ENCODE results near the gene NADSYN1.
"Not testable (repeated sequence)": the region's sequence is repeated elsewhere in the genome, so short reads cannot be mapped to it uniquely, and the experiment has no call there.

Gene NADSYN1

DNA sequence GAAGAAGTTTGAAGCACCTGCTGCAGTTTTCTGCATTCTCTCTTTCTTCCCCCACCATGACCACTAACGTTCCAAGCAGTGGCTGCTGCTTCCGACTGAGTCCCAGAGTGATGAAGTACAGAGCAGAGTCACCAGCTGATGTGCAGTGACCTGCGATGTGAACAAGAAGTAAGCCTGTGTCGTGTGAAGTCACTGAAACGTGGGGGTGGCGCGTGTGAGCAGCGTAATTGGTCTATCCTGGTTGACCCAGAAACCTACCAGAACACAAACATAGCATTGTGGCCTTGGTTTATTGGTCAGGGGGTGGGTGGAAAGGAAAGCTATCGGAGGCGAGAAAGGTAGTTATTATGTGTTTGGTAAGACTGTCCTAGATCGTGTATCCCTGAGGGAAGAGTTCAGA is 77.6 kb downstream of the NADSYN1 start:
- DNase-seq: no peak

DNA sequence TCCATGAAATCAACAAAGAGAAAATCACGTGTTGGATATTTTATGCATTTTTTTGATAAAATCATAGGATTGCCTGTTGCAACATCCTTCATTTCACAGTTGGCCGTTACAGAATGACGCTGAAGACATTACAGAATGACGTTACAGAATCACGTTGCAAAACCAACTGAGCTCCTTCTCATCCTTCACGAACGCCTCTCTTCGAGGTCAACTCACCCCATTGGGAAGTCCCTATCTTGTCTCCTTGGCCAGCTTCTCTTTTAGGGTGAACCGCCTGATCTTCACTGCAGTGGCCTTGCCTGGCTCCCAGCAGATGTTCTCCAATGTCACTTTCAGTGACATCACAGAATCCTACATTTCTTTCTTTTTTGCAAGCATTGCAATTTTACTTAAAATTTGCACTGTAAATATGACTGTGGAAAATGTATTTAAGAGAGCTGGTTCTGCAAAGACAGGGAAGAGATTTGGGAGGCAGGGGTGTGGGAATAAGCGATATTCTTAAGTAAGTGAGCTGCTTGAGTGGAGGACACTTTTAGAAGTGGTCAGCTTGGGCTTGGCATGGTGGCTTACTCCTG is 79.1 kb downstream of the NADSYN1 start:
- no peak for DNase-seq

DNA sequence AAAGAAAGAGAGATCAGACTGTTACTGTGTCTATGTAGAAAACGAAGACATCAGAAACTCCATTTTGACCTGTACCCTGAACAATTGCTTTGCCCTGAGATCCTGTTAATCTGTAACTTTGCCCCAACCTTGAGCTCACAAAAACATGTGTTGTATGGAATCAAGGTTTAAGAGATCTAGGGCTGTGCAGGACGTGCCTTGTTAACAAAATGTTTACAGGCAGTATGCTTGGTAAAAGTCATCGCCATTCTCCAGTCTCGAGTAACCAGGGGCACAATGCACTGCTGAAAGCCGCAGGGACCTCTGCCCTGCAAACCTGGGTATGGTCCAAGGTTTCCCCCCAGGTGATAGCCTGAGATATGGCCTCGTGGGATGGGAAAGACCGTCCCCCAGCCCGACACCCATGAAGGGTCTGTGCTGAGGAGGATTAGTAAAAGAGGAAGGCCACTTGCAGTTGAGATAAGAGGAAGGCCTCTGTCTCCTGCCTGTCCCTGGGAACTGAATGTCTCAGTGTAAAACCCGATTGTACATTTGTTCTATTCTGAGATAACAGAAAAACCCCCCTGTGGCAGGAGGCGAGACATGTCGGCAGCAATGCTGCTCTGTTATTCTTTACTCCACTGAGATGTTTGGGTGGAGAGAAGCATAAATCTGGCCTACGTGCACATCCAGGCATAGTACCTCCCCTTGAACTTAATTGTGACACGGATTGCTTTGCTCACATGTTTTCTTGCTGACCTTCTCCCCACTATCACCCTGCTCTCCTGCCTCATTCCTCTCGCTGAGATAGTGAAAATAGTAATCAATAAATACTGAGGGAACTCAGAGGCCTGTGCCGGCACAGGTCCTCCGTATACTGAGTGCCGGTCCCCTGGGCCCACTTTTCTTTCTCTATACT is 82.0 kb downstream of the NADSYN1 start:
- not testable (repeated sequence) for DNase-seq

DNA sequence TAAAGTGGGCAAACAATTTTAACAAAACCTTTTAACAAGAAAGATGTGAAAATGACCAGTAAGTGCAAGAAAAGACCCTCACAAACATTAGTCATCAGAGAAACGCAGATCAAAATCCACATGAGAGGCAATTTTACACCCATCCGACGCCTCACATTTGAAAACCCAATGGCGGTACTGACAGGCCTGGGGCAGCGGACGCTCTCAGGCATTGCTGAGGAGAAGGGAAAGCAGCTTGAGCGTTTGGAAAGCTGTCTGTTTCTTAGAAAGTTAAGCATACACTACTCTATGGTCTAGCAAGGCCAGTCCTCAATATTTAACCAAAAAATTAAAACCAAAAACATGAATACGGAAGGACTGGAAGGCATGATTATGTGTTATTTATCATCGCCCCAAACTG is 82.8 kb downstream of the NADSYN1 start:
- DNase-seq: no peak

DNA sequence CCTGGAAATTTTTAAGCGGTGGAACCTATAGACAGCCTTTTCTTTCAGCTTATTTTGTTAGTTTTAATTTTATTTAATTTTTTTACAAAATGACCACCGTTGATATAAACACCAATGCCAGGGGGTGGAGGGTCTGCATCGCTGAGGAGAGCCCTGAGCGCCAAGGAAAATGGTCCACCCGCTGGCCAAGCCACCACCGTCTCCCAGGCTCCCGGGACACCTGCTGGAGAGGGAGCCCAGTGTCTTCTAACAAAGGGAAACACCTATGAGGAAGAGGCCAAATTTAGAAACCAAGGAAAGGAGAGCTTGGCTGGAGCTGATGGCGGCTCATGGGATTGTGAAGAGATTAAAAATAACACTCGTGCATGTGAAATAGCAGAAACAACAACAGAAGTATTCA is 84.5 kb downstream of the NADSYN1 start:
- DNase-seq: no peak

DNA sequence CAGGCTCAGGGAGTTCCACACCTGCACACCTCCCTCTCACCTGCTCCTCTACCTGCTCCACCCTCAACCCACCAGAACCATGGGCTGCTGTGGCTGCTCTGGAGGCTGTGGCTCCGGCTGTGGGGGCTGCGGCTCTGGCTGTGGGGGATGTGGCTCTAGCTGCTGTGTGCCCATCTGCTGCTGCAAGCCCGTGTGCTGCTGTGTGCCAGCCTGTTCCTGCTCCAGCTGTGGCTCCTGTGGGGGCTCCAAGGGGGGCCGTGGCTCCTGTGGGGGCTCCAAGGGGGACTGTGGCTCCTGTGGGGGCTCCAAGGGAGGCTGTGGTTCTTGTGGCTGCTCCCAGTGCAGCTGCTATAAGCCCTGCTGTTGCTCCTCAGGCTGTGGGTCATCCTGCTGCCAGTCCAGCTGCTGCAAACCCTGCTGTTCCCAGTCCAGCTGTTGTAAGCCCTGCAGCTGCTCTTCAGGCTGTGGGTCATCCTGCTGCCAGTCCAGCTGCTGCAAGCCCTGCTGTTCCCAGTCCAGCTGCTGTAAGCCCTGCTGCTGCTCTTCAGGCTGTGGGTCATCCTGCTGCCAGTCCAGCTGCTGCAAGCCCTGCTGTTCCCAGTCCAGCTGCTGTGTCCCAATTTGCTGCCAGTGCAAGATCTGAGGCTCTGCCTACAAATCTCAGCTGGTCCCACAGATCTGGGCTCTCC is 85.1 kb downstream of the NADSYN1 start, which contains the start of gene KRTAP5-8:
Gene KRTAP5-8, plus strand, starts transcription at position 49 of the 689 bp plus-strand sequence. Its CDS starts 31 bp downstream, at position 80.
- DNase-seq: not testable (repeated sequence)

DNA sequence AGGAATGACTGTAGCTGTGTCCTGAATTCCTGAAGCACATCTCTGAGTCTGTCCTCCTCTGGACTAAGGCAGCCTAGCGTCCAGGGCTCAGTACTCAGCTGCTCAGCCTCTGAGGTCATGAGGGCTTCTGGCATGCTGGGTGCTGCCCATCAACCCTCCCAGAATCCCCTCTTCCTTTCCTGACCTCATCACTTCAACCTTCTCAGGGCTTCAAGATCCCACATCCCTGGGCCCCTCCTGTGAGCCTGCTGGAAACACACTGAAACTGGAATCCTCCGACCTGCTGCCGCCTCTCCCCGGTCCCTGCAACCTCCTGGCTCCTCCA is 85.6 kb downstream of the NADSYN1 start:
- no peak for DNase-seq

DNA sequence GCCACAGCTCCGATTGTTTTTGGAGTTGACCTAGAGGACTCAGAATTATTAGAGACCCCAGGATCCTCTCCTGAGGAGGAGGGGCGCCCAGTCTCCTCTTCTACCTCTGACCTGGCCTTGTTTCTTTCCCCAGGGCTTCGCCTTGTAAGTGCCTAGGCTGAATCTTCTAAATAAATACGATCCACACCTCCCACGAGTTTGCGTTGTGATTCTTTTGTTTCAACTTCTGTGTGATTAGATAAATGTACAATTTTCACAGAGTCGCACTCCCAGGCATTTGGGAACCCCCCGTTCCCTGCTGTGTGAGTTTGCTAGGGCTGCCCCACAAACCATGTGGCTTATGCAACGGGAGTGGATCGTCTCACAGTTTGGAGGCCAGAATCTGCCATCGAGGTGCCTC is 86.0 kb downstream of the NADSYN1 start:
- DNase-seq: no peak

DNA sequence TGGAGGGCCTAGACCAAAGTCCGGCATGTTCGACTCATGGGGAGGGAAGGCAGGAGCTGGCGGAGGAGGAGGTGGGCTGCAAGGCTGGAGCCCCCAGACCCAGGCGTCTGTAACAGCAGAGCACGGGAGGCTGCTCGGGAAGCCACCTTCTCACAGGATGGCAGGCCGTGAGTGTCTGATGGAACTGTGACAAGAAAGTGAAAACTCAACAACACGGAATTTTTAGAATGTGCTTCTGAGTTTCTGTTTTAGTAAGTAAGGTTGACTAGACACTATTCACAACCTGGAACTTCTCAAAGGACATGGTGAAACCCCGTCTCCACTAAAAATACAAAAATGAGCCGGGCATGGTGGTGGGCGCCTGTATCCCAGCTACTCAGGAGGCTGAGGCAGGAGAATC is 87.0 kb downstream of the NADSYN1 start:
- not testable (repeated sequence) for DNase-seq

DNA sequence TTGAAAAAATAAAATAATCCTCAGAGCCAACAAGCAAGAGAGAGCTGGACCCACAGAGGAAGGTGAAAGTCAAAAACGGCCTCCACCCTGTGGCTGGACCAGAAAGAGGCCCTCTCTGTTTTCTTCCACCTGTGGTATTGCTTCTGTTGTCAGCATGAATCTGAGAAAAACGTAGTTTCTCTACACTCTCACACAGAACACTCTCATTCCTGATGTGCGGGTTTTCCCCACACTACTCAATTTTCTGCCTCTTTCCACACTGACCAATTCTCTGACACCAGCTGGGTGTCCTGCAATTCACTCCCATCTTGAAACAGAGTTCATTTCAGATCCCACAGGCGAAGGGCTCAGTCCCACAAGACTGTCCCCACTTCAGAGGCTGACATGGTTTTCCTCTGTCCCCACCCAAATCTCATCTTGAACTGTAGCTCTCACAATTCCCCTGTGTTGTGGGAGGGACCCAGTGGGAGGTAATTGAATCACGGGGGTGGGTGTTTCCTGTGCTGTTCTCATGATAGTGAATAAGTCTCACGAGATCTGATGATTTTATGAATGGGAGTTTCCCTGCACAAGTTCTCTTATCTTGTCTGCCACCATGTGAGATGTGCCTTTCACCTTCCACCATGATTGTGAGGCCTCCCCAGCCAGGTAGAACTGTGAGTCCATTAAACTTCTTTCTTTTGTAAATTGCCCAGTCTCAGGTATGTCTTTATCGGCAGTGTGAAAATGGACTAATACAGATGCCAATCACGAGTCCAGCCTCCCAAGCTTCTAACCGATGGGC is 87.7 kb downstream of the NADSYN1 start:
- DNase-seq: not testable (repeated sequence)

DNA sequence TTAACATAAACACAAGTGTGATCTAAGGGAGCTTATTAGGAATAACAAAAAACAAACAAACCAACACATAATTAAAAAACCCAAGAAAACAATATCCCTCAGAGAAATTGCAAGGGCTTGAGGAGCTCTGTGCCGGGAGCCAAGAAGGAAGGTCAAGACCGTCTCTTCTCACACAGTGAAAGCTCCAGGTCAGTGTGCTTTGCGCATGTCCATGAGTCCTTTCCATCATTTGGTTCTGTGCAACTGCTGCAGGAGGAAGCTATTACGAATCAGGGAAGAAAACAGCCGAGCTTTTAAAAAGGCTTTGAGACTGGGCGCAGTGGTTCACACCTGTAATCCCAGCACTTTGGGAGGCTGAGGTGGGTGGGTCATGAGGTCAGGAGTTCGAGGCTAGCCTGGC is 89.4 kb downstream of the NADSYN1 start:
- DNase-seq: no peak

DNA sequence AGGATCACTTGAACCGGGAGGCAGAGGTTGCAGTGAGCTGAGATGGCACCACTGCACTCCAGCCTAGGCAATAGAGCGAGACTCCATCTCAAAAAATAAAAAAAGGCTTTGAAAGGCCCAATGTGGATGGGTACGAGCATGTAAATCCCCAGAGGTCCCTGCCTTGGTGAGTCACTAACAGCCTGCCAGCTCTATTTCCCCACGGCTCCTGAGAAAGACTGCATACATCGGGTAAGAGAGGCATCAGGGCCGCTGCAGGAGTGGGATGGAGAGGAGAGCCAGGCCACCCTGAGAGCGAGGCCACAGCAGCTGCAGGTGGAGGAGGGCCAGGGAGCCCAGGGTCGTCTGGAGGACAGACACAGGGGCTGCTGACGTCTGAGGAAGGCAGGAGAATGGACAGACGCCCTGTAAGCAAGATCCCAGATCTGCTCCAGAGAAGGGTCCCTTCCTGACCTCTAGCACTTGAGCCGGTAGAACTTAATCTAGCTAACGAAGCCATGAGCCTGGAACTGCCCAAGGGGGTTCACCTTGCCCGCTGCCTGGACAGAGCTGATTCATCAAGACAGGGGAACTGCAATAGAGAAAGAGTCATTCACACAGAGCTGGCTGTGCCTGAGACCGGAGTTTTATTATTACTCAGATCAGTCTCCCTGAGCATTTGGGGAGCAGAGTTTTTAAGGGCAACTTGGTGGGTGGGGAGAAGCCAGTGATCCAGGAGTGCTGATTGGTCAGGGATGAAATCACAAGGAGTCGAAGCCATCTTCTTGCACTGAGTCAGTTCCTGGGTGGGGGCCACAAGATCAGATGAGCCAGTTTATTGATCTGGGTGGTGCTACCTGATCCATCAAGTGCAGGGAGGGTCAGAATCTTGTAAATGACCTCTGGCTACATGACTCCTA is 90.1 kb downstream of the NADSYN1 start:
- no peak for DNase-seq

DNA sequence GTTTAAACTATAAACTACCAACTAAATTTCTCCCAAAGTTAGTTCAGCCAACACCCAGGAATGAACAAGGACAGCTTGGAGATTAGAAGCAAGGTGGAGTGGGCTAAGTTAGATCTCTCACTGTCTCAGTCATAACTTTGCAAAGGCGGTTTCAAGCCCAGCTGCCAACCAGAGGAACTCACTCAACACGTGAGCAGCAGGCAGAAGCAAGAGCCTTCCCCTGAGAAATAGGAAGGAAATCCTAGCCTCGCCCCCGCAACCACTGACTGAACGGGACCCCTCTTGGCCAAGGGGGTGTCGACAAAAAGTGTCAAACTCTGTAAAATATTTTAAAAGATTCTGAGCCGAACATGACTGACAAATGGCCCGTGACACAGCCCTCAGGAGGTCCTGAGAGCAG is 90.9 kb downstream of the NADSYN1 start:
- DNase-seq: no peak

DNA sequence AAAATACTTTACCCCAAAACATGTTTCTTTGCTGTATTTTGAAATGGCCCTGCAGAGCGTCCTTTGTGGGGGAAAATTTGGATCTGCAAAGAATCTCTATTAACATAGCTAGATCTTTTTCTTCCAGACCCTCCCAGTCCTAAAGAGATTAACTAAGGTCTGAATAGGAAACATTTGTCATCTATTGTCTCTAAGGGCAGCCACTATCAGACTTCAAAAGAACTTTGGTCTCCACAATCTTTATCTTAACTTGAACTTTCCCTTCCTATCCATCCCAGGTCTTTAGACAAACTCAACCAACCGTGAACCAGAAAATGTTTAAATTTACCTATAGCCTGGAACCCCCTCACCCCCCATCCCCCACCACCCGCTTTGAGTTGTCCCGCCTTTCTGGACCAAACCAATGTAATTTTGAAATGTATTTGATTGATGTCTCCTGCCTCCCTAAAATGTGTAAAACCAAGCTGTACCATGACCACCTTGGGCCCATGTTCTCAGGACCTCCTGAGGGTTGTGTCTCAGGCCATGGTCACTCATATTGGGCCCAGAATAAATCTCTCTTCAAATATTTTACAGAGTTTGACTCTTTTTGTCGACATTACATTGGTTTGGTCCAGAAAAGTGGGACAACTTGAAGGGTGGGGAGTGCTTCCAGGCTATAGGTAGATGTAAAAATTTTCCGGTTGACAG is 91.7 kb downstream of the NADSYN1 start:
- no peak for DNase-seq

DNA sequence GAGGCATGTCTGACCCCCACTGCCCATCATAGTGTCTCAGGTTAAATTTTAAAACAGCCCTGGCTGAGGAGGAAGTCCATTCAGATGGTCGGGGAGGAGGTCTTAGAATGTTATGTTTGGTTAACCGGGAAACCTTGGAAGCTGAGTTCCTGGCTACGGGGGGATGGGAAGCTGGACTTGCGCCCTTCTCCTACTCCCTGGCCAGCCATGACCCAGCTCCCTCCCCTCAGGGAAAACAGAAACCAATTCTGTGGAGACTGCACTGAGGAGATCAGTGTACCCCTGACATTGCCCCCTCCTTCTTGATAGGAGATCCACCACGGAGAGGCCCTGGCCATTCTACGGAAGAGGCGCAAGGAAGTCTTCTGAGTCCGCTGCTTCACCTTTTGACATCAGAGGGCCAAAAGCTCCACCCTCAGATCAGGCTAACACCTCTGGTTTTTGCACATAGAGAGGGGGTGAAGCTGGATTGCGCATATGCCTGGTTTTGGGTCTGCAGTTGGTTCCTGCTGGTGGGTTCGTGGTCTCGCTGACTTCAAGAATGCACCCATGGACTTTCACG is 92.5 kb downstream of the NADSYN1 start:
- no peak for DNase-seq

DNA sequence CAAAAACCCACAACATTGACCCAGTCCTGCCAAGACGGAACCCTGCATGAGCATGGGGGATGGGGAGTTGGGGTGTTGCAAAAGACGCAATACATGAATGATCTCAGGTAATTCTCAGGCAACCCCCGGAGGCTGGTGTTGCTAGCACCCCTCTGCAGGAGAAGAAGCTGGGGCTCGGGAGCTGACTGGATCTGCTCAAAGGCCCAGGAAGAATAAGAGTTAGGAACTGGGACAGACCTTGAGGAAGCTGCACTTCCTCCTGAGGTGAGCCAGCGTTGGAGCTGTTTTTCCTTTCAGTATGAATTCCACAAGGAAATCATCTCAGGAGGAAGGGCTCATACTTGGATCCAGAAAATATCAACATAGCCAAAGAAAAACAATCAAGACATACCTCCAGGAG is 95.1 kb downstream of the NADSYN1 start, which contains the start of gene KRTAP5-9:
Gene KRTAP5-9, plus strand, starts transcription at position 301 of the 400 bp plus-strand sequence. CDS start 238 bp downstream, outside the sequence.
- DNase-seq: no peak

DNA sequence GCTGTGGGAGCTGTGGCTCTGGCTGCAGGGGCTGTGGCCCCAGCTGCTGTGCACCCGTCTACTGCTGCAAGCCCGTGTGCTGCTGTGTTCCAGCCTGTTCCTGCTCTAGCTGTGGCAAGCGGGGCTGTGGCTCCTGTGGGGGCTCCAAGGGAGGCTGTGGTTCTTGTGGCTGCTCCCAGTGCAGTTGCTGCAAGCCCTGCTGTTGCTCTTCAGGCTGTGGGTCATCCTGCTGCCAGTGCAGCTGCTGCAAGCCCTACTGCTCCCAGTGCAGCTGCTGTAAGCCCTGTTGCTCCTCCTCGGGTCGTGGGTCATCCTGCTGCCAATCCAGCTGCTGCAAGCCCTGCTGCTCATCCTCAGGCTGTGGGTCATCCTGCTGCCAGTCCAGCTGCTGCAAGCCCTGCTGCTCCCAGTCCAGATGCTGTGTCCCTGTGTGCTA is 95.7 kb downstream of the NADSYN1 start:
- no peak for DNase-seq
